Fibroblast of skin of scalp (primary cell): ENCODE data around the gene TCF21. TPM values are rescaled to one million over a fixed set of nuclear protein-coding genes. Genes with fewer than 3 reads are reported as not detected.
"Not testable (repeated sequence)": the region's sequence is repeated elsewhere in the genome, so short reads cannot be mapped to it uniquely, and the experiment has no call there.

ENCODE experiments used
- DNase-seq: peaks from one replicate; pipeline ENCODE4 v3.0.0-alpha.2; 2013
- polyA plus RNA-seq, 2 experiments: library from polyadenylated mRNA; unstranded; fragments of 120-200 nt; gene quantifications; one replicate each; pipeline ENCODE4 v1.2.1, GENCODE V29; 2013; ENCODE audit not compliant: insufficient read length in 2 of 2

Gene TCF21
- polyA plus RNA-seq (2013, experiment 1 of 2; ENCODE audit: insufficient read length), result 0.05 TPM
- polyA plus RNA-seq (2013, experiment 2 of 2; ENCODE audit: insufficient read length), result 0.91 TPM

GRCh38 chr6:133888929-133889556 is at the start of gene TCF21:
TSS of gene TCF21 (plus strand) at chr6:133889113. CDS start at chr6:133889398, 285 bp downstream.
- peak; percentile 53 for DNase-seq

DNA sequence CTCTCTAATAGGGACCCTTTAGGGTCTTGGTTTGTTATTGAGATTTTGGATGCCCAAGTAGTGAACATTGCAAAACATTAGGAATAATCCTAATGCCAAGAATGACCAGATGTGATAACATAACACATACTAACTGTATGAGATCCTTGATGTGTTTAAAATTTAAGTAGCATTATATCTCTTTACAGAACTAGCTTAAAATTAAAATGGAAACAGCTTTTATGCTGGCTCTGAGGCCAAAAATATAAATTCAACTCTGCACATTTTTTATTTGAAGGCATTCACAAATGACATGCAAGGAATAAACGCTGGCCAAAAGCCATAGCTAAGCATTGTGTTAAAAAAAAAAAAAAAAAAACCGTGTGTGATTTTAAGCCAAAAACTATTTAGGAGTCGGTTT is 47.7 kb upstream of the TCF21 start:
- DNase-seq, result no peak

DNA sequence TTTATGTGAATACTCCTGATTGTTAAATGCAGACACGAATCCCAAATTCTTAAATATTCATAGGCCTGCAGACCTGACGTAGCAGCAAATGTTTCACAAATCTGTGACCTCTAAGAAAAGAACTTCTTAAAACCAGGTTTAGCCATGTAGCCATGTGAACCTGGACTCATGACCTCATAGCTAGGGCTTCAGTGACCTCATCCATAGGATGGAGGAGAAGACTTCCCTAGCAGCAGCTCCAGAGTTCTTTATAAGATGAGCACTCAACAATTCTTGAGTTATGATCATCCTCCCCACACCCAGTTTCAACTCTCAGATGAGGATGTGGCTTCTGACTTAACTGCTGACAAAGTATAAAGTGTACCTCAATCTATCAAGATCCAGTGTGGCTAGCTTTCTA is 45.8 kb upstream of the TCF21 start:
- no peak for DNase-seq

- no peak for DNase-seq
Measured at GRCh38 chr6:133844709-133845108, 44.2 kb upstream of the TCF21 start.

DNA sequence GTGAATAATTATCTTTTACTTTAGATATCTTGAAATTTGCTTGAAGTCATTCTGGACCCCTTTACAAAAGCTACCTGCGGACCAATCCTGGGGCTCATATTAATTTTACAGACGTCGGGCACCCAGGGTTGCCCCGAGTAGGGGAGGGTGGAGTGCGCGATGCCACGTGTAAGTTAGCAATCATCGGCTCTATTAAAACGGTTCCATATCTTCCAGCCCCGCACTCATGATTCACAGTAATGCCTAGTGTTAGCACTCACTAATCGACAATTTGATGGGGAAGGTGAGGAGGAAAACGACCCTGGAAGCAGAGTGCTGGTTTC is 34.9 kb upstream of the TCF21 start:
- no peak for DNase-seq

- DNase-seq, result no peak
Measured at GRCh38 chr6:133854364-133855275, 34.3 kb upstream of the TCF21 start.

- DNase-seq, result no peak
Measured at GRCh38 chr6:133855276-133855990, 33.5 kb upstream of the TCF21 start.

GRCh38 chr6:133855991-133856370 is 32.9 kb upstream of the TCF21 start:
- DNase-seq, result no peak

- DNase-seq, result no peak
Measured at GRCh38 chr6:133856911-133857310, 32.0 kb upstream of the TCF21 start.

DNA sequence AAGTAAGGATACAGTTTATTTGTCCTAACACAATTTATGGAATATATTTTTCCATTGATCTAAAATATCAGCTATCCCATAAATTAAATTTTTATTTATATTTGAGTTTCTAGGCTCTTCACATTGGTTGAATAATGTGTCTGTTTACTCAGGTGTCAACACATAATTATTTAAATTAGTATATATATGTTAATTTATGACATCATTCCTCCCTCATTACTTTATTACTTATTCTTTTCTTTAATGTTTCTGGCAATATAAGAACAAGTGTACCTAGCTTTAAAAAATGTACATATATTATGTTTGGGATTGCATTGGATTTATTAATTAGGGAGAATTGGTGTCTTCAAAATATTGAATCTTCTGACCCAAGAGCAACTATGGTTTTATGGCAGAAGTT is 31.2 kb upstream of the TCF21 start:
- no peak for DNase-seq

GRCh38 chr6:133861337-133861736 is 27.6 kb upstream of the TCF21 start:
- DNase-seq, result not testable (repeated sequence)

DNA sequence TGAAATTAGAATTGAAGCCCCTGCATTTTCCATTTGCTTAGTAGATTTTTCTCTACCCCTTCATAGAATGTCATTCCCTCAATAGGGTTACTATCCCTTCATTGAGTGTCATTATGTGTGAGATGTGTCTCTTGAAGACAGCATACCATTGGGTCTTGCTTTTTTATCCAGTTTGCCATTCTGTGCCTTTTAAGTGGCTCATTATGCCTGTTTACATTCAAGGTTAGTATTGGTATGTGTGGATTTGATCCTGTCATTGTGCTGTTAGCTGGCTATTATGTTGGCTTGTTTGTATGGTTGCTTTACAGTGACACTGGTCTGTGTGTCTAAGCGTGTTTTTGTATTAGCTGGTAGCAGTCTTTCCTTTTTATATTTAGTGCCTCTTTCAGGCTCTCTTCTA is 25.7 kb upstream of the TCF21 start:
- no peak for DNase-seq

GRCh38 chr6:133865680-133866079 is 23.2 kb upstream of the TCF21 start:
- DNase-seq, result no peak

GRCh38 chr6:133871131-133871530 is 17.8 kb upstream of the TCF21 start:
- no peak for DNase-seq

DNA sequence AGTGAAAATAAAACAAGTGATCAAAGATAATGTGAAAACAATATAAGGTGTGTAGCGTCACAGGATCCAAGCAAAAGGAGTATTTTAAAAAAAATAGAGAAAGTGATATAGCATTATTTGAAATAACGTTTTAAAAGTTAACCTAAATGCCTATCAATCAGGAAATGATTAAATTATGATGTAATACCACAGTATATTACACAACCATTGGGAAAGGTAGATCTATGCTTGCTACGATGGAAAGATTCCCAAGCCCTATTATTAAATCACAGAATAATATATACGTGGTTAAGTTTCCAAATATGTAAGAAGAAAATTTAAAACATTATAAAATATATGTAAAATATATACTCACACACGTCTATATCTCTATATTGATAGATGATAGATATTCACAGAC is 15.4 kb upstream of the TCF21 start:
- no peak for DNase-seq

DNA sequence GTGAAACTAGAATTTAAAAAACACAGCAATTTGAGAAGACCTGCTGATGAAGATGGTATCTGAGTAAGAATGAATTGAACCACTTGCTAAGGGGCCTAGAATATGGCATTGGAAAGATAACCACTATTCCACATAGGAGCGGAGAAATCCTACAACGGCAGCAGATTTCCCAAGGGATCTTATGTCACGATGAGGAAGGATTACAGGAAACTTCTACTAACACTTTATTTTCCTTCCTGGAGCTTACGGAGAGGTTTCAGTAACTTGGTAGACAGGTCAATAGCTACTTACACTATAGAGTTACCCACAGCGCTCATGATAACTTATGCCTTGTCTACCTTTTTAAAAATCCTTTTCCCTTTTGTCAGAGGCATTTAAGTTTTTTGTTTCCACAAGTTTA is 11.8 kb upstream of the TCF21 start:
- DNase-seq, result no peak

DNA sequence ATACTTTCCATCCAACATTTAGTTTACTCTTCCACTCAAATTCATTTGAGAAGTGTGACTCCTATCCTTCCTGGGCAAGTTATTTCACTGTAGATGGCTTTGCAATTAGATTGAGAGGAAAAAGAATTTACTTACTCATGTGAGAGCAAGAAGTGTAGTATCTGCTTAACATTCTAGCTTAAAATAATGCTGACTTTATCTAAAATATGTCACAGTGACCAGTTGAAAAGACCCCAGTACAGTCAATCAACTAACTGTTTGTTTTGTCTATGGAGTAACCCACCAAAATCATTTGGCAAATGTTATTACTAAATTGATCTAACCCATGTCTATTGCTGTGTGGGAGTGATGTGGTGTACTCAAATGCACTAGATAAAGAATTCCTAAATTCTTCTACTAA is 8.9 kb upstream of the TCF21 start:
- no peak for DNase-seq

GRCh38 chr6:133880896-133881295 is 8.0 kb upstream of the TCF21 start:
- DNase-seq, result no peak

DNA sequence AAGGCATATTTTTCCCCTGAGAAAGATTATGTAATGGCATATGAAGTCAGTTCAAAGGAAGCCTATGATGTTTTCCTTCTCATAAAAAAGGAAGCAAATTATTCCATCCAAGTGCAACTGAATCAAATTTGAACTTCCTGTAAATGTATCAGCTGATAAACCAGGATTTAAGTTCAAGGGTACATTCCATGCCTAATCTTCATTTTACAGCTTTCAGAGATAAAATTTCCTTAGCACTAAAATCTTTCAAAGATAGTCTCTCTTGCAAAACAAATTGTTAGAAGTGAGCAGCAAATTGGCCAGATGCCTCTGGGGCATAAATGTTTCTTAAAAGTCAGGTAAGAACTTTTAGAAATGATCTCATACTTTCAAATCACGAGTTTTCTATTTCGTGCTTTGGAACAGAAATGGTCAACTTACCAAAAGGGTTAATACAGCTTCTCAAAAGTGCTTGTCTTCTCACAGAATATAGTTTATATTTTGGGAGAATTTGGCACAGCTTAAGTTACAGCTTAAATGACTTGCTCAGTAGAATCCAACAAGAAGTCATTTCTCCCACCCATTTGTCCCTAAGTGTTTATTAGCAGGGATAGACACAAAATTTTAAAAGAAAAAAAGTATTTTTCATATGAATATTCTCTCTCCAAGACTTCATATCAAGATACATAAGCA is 2.7 kb upstream of the TCF21 start:
- no peak for DNase-seq

DNA sequence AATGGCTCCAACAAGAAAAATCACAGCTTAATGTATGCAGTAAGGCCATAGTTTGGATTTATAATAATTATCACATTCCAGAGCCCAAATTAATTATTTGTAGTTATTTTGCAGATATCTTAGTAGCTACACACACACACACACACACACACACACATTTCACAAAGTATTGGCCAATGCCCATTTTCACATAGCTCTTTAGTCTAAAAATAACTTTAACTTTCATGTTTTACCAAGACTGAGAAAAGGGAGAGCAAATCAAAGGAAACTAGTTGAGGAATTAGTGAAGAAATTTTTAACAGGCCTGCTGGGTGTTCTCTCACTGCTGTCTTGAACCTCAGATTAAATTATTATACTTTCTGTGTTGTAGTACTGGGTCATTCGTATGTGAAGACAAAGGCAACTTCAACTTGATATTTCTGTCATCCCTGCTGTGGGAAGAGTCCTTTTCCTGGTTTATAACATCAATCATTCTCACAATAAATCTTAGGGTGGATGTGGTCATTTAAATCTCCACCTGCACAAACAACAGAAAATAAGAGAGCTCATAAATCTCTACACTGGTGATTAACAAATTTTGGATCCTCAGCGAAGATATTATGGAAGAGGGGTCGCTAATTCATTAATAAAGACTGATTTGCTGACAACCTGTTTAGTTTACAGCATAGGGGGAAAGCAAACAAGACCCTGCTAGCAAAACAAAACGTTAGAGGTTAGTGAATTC is 1.6 kb upstream of the TCF21 start:
- no peak for DNase-seq

DNA sequence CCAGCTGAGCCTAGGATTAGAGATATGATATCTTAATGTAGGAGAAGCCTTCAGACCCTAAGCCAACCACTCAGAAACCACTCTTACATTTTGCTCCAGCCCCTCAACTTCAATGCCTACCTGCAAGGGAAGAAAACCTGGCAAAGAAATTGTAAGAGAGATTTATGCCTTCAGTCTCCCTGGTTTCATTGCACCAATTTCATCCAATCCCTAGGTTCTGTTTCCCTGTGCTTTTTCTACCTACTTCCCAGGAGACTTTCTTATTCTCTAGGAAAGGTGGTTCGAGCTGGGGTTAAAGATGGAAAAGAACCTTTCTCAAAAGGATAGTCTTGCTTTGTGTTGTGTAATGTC is 1.1 kb upstream of the TCF21 start:
- no peak for DNase-seq
